Colon (tissue), 2 donors: ENCODE results near the gene RALGAPA2.

Experiments
- FAIRE-seq: peaks from 2 replicates; lab custom pipeline; 2012; peaks lifted over from hg19 to GRCh38; lab: Jason Lieb, UNC
- donor health status: control.
- donor health status: control.

The RALGAPA2 gene

GRCh38 chr20:20535051-20535450, 177.4 kb downstream of the RALGAPA2 start:
- no peak for FAIRE-seq

- FAIRE-seq, result no peak
Observed at GRCh38 chr20:20531283-20531682, 181.2 kb downstream of the RALGAPA2 start.

- no peak for FAIRE-seq
Observed at GRCh38 chr20:20530428-20531151, 181.9 kb downstream of the RALGAPA2 start.

GRCh38 chr20:20529597-20529996, 182.8 kb downstream of the RALGAPA2 start:
- no peak for FAIRE-seq

- FAIRE-seq, result no peak
Observed at GRCh38 chr20:20528861-20529260, 183.6 kb downstream of the RALGAPA2 start.

GRCh38 chr20:20527661-20528060, 184.8 kb downstream of the RALGAPA2 start:
- FAIRE-seq, result no peak

GRCh38 chr20:20525756-20526155, 186.7 kb downstream of the RALGAPA2 start:
- FAIRE-seq, result no peak

GRCh38 chr20:20525214-20525613, 187.2 kb downstream of the RALGAPA2 start:
- no peak for FAIRE-seq

GRCh38 chr20:20524756-20525155, 187.7 kb downstream of the RALGAPA2 start:
- FAIRE-seq, result no peak

GRCh38 chr20:20521736-20522135, 190.7 kb downstream of the RALGAPA2 start:
- FAIRE-seq, result no peak

- FAIRE-seq, result no peak
Observed at GRCh38 chr20:20520776-20521175, 191.7 kb downstream of the RALGAPA2 start.

- no peak for FAIRE-seq
Observed at GRCh38 chr20:20519269-20519668, 193.2 kb downstream of the RALGAPA2 start.

- no peak for FAIRE-seq
Observed at GRCh38 chr20:20518263-20518662, 194.2 kb downstream of the RALGAPA2 start.

- FAIRE-seq, result no peak
Observed at GRCh38 chr20:20517296-20517695, 195.1 kb downstream of the RALGAPA2 start.

- FAIRE-seq, result no peak
Observed at GRCh38 chr20:20513720-20514119, 198.7 kb downstream of the RALGAPA2 start.

GRCh38 chr20:20505554-20505953, 206.9 kb downstream of the RALGAPA2 start:
- no peak for FAIRE-seq

GRCh38 chr20:20503777-20504530, 208.5 kb downstream of the RALGAPA2 start:
- FAIRE-seq, result no peak

GRCh38 chr20:20501128-20501527, 211.3 kb downstream of the RALGAPA2 start:
- FAIRE-seq, result no peak

GRCh38 chr20:20500312-20500711, 212.1 kb downstream of the RALGAPA2 start:
- FAIRE-seq, result no peak

GRCh38 chr20:20499439-20499838, 213.0 kb downstream of the RALGAPA2 start:
- no peak for FAIRE-seq

- no peak for FAIRE-seq
Observed at GRCh38 chr20:20498076-20498861, 214.2 kb downstream of the RALGAPA2 start.

GRCh38 chr20:20497242-20497978, 215.0 kb downstream of the RALGAPA2 start:
- FAIRE-seq, result no peak
